Activated CD8-positive, alpha-beta T cell treated with anti-CD3 and anti-CD28 coated beads for 36 hours (primary cell): ENCODE results near the gene IL13RA1. TPM values are rescaled to one million over a fixed set of nuclear protein-coding genes. Genes with fewer than 3 reads are reported as not detected.
A peak's percentile ranks its signal among the peaks of the same experiment; 100 is the strongest.
"Not testable (repeated sequence)": the region's sequence is repeated elsewhere in the genome, so short reads cannot be mapped to it uniquely, and the experiment has no call there.

Experiments used
- ATAC-seq: fragments of 200-7000 bp; cut with Tn5 transposase; one replicate; pipeline ENCODE4 v1.10.0; 2021; ENCODE audit warnings: mild to moderate bottlenecking, moderate library complexity
- CTCF ChIA-PET: fragments of 350-600 bp; sonication (Branson Sonifier 250); formaldehyde crosslinking; loops from one replicate; lab custom pipeline; 2021; ENCODE audit warnings: antibody characterized with exemption; lab: Charles Lee
- POLR2A ChIA-PET: fragments of 350-600 bp; sonication (Branson Sonifier 250); formaldehyde crosslinking; loops from one replicate; lab custom pipeline; 2021; ENCODE audit warnings: antibody characterized with exemption; lab: Charles Lee
- DNase-seq: peaks from one replicate; pipeline ENCODE4 v3.0.0-alpha.2; 2020
- H3K27ac Mint-ChIP-seq: one replicate; pipeline ENCODE4 v1.8.0; 2021; ENCODE audit warnings: mild to moderate bottlenecking, mixed read lengths
- H3K27me3 Mint-ChIP-seq: one replicate; pipeline ENCODE4 v1.8.0; 2021; ENCODE audit warnings: mixed read lengths
- H3K36me3 Mint-ChIP-seq: one replicate; pipeline ENCODE4 v1.8.0; 2021; ENCODE audit warnings: low read depth, mixed read lengths
- H3K4me1 Mint-ChIP-seq: one replicate; pipeline ENCODE4 v1.8.0; 2021; ENCODE audit warnings: low read depth, mixed read lengths
- H3K4me3 Mint-ChIP-seq: one replicate; pipeline ENCODE4 v1.8.0; 2021; ENCODE audit warnings: mild to moderate bottlenecking, moderate library complexity, mixed read lengths
- H3K9me3 Mint-ChIP-seq: one replicate; pipeline ENCODE4 v1.8.0; 2021; ENCODE audit warnings: mixed read lengths
- CTCF ChIP-seq: fragments of 200-600 bp; IDR thresholded peaks from one replicate; pipeline ENCODE4 v1.8.0; 2022; ENCODE audit warnings: antibody characterized with exemption, mild to moderate bottlenecking
- intact Hi-C: fragments of 100-400 bp; cut with micrococcal nuclease; formaldehyde crosslinking; loops from one replicate; pipeline ENCODE4 v1.10.0; 2022
- total RNA-seq, 2 experiments: library from RNA; stranded (reverse); gene quantifications; one replicate each; pipeline ENCODE4 v1.2.3, GENCODE V29; 2021

IL13RA1 gene
- total RNA-seq, 2 experiments from 2014 or later: 0.18 TPM; not detected in 1

DNA sequence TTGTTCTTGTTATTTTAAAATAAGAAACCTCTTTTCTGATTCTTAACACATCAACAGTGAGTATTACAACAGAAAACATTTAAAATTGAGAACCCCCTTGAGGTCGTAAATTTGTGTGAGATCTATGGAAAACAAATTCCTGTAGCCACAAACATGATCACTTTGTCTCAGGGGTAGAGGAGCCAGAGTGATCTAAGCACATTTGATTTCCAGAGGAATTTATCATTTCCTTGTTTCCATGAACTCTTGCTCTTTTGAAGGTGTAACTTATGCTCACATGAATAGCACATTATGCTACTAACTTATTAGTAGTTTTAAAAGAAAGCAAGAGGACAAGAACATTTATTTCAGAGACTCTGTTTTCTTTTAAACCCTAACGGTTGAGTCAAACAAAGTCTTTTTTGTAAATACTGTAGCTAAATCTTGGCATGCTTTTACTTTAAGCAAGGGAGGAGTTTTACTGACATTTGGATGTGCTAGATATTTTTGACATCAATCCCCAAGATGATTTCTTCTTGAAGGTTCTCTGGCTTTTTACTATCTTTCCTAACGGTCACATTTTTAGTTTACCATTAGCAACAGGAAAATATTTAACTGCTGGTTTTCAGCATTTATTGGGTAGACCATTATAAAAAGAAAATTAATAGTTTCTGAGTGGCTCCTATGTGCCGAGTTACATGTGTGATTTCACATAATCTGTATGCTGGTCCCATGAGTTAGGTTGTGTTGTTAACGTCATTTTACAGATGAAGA lies 68.3 kb downstream of the IL13RA1 start:
- H3K27ac Mint-ChIP-seq: no peak overlapping the region
- H3K27me3 Mint-ChIP-seq: peaks cover 1% of the 10 kb centered on the region
- intact Hi-C loops: no loop called here
- DNase-seq (no peak), ATAC-seq (no peak)
- no peaks in the 10 kb centered on the region for H3K4me1 Mint-ChIP-seq
- POLR2A ChIA-PET: interaction anchor here (1.5 kb wide), 1 partner anchor 80 kb away, joined by 3 read pairs; no protein-coding TSS in a partner anchor
- no peaks in the 10 kb centered on the region for H3K9me3 Mint-ChIP-seq
- H3K36me3 Mint-ChIP-seq: no peaks in the 10 kb centered on the region
- CTCF ChIA-PET: no interaction called here
- H3K4me3 Mint-ChIP-seq: no peak overlapping the region
- TF ChIP-seq CTCF: no peak

- H3K4me1 Mint-ChIP-seq: no peaks in the 10 kb centered on the region
- no peak overlapping the region for H3K4me3 Mint-ChIP-seq
- peaks cover 1% of the 10 kb centered on the region for H3K27me3 Mint-ChIP-seq
- DNase-seq: no peak
- H3K9me3 Mint-ChIP-seq: no peaks in the 10 kb centered on the region
- intact Hi-C loops: loop anchor here (10.0 kb wide), 1 partner anchor 158 kb away; no protein-coding TSS in a partner anchor
- POLR2A ChIA-PET: no interaction called here
- ATAC-seq: no peak
- CTCF ChIA-PET: no interaction called here
- H3K36me3 Mint-ChIP-seq: no peaks in the 10 kb centered on the region
- TF ChIP-seq CTCF: no peak
- no peak overlapping the region for H3K27ac Mint-ChIP-seq
These were observed 75.5 kb downstream of the IL13RA1 start for GRCh38 chrX:118802857-118803256.

DNA sequence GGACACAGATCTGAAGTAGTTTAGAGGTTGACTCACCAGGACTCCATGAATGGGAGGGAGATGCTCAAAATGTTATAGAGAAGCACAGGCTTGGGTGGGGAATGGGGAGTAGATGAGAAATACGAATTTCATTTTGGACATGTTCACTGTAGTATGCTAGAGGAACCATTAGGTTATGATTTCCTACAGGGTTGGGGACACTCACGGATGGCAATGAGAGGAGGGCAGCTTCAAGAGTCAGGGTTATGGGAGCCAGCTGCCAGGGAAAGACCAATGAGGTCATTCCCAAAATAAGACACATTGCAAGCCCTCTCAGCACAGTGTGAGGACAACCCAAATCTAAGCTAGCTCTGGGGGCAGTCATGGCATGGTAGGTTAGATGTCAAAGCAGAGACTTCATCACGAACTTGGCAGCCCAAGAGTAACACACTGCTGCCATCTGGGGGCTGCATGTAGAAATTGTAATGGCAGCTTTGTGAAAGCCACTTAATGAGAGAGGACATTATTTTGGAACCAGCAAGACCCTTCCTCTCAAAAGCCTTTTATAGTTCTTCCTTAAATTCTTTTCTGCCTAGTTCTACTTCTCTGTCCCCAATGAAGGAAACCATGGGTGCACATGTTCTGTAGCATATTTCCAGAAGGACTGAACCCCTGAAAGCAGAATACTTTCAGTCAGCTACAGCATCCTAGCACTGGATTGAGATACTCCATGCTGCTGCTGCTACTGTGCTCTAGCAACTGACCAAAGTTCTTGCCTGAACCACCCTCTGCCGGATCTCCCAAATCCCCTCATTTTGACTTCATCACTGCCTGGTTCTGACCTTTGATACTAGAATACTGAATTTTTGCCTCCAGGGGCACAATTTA lies 80.0 kb downstream of the IL13RA1 start:
- H3K36me3 Mint-ChIP-seq: no peaks in the 10 kb centered on the region
- peak; percentile 36 for DNase-seq
- ChIA-PET POLR2A (no interaction called here), CTCF (interaction anchor here (0.9 to 2.0 kb wide), 8 partner anchors 9 to 347 kb away, joined by 3 to 7 read pairs (median 4); no protein-coding TSS in a partner anchor)
- peak; percentile 47 for ATAC-seq
- intact Hi-C loops: loop anchor here (10.0 kb wide), 1 partner anchor 163 kb away; no protein-coding TSS in a partner anchor
- no peaks in the 10 kb centered on the region for H3K4me1 Mint-ChIP-seq
- H3K27me3 Mint-ChIP-seq: peaks cover 1% of the 10 kb centered on the region
- no peaks in the 10 kb centered on the region for H3K9me3 Mint-ChIP-seq
- H3K27ac Mint-ChIP-seq: no peak overlapping the region
- no peak overlapping the region for H3K4me3 Mint-ChIP-seq
- peak; percentile 29 for TF ChIP-seq CTCF

- H3K27me3 Mint-ChIP-seq, H3K27ac Mint-ChIP-seq, intact Hi-C loops, H3K36me3 Mint-ChIP-seq, ATAC-seq, POLR2A ChIA-PET, H3K9me3 Mint-ChIP-seq, H3K4me3 Mint-ChIP-seq, H3K4me1 Mint-ChIP-seq, DNase-seq: not testable (repeated sequence)
- CTCF ChIA-PET: interaction anchor here (1.6 kb wide), 1 partner anchor 10 kb away, joined by 4 read pairs; no protein-coding TSS in a partner anchor
These were observed 89.9 kb downstream of the IL13RA1 start for GRCh38 chrX:118817257-118817656.
